ENCODE results near the gene GRIN3B. TPM values are rescaled to one million over a fixed set of nuclear protein-coding genes. Genes with fewer than 3 reads are reported as not detected.
A peak's percentile ranks its signal among the peaks of the same experiment; 100 is the strongest.

Gene GRIN3B
- total RNA-seq, 1 donor from 2014 or later, result 0.95 TPM

DNA sequence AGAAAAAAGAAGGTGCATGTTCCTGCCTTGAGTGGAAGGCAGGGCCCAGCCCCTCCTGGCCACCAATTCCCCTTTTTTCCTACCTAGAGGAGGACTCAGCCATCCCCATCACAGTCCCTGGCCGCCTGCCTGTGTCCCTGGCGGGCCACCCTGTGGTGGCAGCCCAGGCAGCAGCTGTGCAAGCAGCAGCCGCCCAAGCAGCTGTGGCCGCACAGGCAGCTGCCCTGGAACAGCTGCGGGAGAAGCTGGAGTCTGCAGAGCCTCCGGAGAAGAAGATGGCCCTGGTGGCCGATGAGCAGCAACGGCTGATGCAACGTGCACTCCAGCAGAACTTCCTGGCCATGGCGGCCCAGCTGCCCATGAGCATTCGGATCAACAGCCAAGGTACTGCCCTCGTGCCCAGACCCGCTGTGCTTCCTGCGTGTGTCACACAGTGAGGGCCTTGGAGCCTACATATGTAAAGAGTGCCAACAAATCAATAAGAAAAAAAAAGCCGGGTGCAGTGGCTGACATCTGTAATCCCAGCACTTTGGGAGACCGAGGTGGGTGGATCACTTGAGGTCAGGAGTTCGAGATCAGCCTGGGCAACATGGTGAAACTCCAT lies 33.6 kb upstream of the GRIN3B start:
- H3K9me3 Mint-ChIP-seq (ENCODE audit: unreplicated experiment), result no peaks in the 10 kb centered on the region
- DNase-seq (ENCODE audit: low spot score), result no peak
- H3K27ac Mint-ChIP-seq (ENCODE audit: unreplicated experiment), result no peak overlapping the region
- TF ChIP-seq, protein P1, sequence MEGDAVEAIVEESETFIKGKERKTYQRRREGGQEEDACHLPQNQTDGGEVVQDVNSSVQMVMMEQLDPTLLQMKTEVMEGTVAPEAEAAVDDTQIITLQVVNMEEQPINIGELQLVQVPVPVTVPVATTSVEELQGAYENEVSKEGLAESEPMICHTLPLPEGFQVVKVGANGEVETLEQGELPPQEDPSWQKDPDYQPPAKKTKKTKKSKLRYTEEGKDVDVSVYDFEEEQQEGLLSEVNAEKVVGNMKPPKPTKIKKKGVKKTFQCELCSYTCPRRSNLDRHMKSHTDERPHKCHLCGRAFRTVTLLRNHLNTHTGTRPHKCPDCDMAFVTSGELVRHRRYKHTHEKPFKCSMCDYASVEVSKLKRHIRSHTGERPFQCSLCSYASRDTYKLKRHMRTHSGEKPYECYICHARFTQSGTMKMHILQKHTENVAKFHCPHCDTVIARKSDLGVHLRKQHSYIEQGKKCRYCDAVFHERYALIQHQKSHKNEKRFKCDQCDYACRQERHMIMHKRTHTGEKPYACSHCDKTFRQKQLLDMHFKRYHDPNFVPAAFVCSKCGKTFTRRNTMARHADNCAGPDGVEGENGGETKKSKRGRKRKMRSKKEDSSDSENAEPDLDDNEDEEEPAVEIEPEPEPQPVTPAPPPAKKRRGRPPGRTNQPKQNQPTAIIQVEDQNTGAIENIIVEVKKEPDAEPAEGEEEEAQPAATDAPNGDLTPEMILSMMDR (IDR thresholded peaks at IDR 0.05; ENCODE audit: unreplicated experiment), result no peak
- H3K27me3 Mint-ChIP-seq (ENCODE audit: unreplicated experiment), result peaks cover 4% of the 10 kb centered on the region
- peaks cover 47% of the 10 kb centered on the region for H3K36me3 Mint-ChIP-seq (ENCODE audit: low read depth, unreplicated experiment)
- H3K4me1 Mint-ChIP-seq (ENCODE audit: unreplicated experiment), result peaks cover 2% of the 10 kb centered on the region
- peak overlapping the region; percentile 42 for H3K4me3 Mint-ChIP-seq (ENCODE audit: unreplicated experiment)

DNA sequence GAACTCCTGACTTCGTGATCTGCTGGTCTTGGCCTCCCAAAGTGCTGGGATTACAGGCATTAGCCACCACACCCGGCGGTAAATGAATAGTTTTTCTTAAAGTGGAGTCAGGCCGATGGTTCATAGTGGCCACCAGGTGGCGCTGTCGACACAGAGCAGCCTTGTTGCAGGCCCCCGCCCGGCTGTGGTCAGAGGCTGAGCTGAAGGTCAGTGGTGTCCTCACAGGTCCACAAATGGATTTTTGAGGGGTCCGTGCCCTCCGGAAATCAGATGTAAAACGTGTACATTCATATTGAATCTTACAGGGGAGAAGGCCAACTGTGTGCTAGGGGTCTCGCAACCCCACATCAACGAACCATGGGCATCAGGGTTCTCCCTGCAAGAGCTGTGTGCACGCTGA lies 29.5 kb upstream of the GRIN3B start:
- Mint-ChIP-seq H3K27ac (ENCODE audit: unreplicated experiment) (no peak overlapping the region), H3K27me3 (ENCODE audit: unreplicated experiment) (peaks cover 4% of the 10 kb centered on the region), H3K4me3 (ENCODE audit: unreplicated experiment) (peak overlapping the region; percentile 83), H3K9me3 (ENCODE audit: unreplicated experiment) (no peaks in the 10 kb centered on the region), H3K4me1 (ENCODE audit: unreplicated experiment) (no peaks in the 10 kb centered on the region), H3K36me3 (ENCODE audit: low read depth, unreplicated experiment) (peaks cover 36% of the 10 kb centered on the region)
- no peak for DNase-seq (ENCODE audit: low spot score)
- TF ChIP-seq, protein P1 (IDR thresholded peaks at IDR 0.05; ENCODE audit: unreplicated experiment), result peak; percentile 97

GRCh38 chr19:971795-972194 lies 28.4 kb upstream of the GRIN3B start:
- Mint-ChIP-seq H3K4me3 (ENCODE audit: unreplicated experiment) (no peak overlapping the region), H3K27me3 (ENCODE audit: unreplicated experiment) (peaks cover 4% of the 10 kb centered on the region), H3K4me1 (ENCODE audit: unreplicated experiment) (no peaks in the 10 kb centered on the region), H3K27ac (ENCODE audit: unreplicated experiment) (no peak overlapping the region), H3K9me3 (ENCODE audit: unreplicated experiment) (no peaks in the 10 kb centered on the region), H3K36me3 (ENCODE audit: low read depth, unreplicated experiment) (peaks cover 36% of the 10 kb centered on the region)
- DNase-seq (ENCODE audit: low spot score), result no peak
- TF ChIP-seq, protein P1 (IDR thresholded peaks at IDR 0.05; ENCODE audit: unreplicated experiment), result no peak

GRCh38 chr19:972281-972680 lies 27.9 kb upstream of the GRIN3B start:
- no peak for DNase-seq (ENCODE audit: low spot score)
- TF ChIP-seq, protein P1 (IDR thresholded peaks at IDR 0.05; ENCODE audit: unreplicated experiment), result no peak
- Mint-ChIP-seq H3K9me3 (ENCODE audit: unreplicated experiment) (no peaks in the 10 kb centered on the region), H3K4me1 (ENCODE audit: unreplicated experiment) (no peaks in the 10 kb centered on the region), H3K27me3 (ENCODE audit: unreplicated experiment) (peaks cover 4% of the 10 kb centered on the region), H3K27ac (ENCODE audit: unreplicated experiment) (peak overlapping the region; percentile 74), H3K36me3 (ENCODE audit: low read depth, unreplicated experiment) (peaks cover 33% of the 10 kb centered on the region), H3K4me3 (ENCODE audit: unreplicated experiment) (peak overlapping the region; percentile 82)

DNA sequence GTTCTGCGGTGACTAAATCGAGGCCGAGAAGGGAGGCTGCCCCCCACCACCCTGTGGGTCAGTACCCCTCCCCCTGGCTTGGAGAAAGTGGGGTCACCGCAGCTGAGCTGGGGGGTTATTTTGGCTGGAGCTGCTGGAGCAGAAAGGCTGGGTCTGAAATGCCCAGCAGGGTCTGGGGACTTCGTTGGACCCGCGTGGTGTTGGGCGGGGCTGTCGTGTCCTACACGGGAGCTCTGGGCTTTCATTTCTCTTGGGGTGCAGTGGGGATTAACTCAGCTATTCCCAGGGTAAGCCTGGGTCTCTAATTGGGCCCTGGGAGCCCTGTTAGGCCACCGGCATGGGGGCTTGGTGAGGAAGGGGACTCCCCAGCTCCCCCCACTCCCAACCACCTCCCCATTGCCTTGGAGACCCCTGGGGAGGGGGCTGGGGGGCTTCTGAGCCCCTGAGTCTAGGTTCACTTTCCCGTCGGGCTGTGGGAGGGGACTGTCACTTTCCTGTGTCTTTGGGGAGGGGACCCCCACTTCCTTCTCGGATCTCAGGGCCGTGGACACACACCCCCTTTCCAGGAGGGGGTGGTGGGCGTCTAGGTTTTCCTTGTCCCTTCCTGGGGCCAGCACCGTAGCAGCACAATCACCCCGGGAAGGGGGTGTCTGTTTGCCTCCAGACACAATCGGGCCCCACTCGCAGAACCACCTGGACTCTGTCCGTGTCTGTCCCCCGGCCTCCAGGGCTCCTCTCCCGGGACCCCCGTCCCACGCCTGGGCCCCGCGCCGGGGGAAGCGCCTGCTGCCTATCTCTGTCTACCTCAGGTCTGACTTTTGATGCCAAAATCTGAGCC lies 26.3 kb upstream of the GRIN3B start:
- Mint-ChIP-seq H3K36me3 (ENCODE audit: low read depth, unreplicated experiment) (peaks cover 20% of the 10 kb centered on the region), H3K27ac (ENCODE audit: unreplicated experiment) (no peak overlapping the region), H3K4me3 (ENCODE audit: unreplicated experiment) (no peak overlapping the region), H3K9me3 (ENCODE audit: unreplicated experiment) (no peaks in the 10 kb centered on the region), H3K27me3 (ENCODE audit: unreplicated experiment) (peaks cover 4% of the 10 kb centered on the region), H3K4me1 (ENCODE audit: unreplicated experiment) (no peaks in the 10 kb centered on the region)
- DNase-seq (ENCODE audit: low spot score), result no peak
- TF ChIP-seq, protein P1 (IDR thresholded peaks at IDR 0.05; ENCODE audit: unreplicated experiment), result no peak

Measured in endothelial cell (in vitro differentiated cells).